Ammon's horn (tissue), 1 donor: ENCODE measurements around the gene NSL1.

ENCODE experiments used
- DNase-seq: peaks from one replicate; pipeline ENCODE4 v3.0.0-alpha.2; 2016; ENCODE audit warnings: low spot score

Gene NSL1

GRCh38 chr1:212703991-212704564, 87.5 kb downstream of the NSL1 start:
- no peak for DNase-seq

- DNase-seq: no peak
Observed at GRCh38 chr1:212702672-212703071, 88.9 kb downstream of the NSL1 start.

DNA sequence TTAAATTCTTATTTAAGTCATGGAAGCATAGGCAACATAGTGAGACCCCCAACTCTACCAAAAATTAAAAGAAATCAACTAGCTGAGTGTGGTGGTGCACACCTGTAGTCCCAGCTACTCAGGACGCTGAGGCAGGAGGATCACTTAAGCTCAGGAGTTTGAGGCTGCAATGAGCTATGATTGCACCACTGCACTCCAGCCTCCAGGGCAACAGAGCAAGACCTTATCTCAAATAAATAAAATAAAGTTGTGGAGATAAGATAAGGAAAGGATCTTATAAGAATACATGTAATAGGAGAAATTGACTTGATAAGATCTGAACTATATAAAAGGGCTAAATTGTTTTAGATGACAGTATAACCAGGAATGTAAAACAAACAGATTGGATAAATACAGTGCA, 89.7 kb downstream of the NSL1 start:
- no peak for DNase-seq

- peak; percentile 77 for DNase-seq
Observed at GRCh38 chr1:212700892-212701819, 90.4 kb downstream of the NSL1 start.

DNA sequence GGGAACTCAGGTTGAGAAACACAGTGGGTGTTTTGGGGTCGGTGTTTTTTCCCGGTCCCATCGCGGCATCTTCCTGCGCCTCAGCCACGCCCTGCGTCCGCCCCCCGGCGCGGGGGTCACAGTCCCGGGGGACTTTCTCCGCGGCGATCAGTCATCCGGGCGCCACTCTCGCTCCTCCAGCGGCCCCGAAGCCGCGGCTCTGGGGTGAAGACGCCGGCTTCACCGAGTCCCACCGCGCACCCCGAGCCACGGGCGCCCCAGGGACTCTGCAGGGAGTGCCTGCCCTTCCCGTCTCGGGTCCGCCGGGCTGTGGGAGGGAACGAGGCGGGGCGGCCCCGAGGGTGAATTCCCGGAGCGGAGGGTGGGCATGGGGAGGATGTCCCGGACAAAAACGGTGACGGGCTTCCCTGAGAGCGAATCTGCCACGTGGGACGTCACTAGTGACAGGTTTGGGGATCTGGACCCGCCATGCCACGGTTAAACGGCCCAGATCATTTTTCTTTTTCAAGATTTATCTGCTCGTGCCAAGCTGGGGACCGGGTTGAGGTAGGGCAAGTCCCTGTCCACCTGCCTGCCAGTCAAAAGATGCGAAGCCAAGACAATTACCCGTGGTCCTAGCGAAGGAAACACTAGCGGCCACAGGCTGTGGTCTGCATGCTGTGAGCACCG, 91.2 kb downstream of the NSL1 start:
- peak; percentile 18 for DNase-seq

DNA sequence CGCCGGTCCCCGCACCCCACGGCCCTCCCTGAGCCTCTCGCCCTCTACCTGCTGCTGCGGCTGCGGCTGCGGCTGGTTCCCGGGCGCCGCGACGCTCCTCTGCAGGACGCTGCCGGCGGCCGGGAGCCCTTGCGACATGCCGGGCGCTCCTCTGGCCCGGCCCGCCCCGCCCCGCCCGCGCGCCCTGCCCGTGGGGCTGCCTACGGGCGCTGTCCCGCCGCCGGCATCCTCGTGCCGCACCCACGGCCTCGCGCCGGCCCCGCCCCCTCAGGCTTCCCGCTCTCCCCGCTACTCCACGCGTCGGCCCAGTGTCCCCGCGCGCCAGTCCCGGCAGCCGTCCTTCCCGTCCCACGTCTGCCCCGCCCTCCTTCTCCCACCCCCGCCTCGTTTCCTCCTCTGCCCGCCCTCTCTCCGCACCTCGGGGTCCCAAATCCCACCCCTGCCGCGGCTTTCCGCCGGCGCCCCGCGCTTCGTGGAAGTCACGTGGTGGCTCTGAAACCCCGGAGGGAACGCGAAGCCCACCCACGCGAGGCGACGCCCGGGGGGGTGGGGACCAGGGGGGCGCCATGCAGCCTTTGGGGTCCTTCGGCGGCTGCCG, 91.9 kb downstream of the NSL1 start, which contains the start of gene BATF3:
BATF3 (minus strand) TSS at position 216 of the 598 bp plus-strand sequence; CDS start at position 138, 78 bp downstream.
- DNase-seq: peak; percentile 25

GRCh38 chr1:212699104-212699624, 92.4 kb downstream of the NSL1 start:
- DNase-seq: peak; percentile 20

DNA sequence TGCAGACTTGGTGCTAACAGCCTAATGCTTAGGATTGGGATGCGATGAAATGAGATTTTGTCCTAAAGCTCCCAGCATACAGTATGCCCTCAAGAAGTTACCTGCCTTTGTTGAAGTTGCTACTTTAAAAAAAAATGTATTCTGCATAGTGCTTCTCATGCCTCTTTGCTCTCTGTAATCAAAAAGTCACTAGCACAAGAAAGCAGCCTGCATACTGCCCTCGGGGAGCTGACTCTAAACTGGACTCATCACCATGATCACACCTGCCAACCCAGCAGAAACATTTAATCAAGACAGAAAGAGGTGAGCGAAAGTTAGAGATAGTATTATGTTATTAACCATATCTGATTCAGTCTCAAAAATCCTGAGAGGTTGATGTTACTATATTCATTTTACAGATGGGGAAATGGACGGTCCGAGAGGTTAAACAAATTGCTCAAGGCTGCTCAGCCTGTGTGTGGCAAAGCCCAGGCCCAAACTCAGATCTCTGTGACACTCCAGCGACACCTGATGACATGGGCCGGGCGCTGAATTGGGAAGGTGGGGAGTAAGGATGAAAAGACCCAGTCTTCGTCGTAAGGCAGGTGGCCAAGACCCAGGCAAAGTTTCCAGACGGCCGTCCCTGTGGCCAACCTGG, 93.0 kb downstream of the NSL1 start:
- DNase-seq: no peak

DNA sequence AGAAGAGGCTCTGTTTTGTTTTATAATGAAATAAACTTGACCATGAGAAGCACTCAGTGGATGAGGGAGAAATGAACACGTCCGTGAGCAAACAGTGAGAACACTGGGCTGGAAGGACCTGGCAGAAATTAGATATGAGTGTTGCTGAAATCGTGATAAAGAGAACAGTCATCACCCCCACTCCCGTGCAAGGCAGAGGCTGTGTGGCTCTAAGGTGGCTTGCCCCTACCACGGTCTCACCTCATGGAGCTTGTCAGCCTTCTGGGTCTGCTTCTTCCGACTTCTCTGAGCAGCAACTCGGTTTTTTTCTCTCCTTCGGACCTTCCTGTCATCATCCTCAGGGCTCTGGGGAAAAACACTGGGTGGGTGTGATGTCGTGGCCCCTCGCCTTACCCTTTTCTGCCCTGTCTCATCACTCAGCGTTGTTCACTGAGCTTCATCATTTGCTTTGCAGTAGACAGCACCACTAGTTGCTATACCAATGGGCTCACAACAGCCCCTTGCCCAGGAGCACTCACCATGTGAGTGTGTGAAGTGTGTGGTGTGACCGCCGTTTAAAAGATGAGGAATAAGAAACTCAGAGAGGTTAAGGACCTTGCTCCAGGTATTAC, 94.8 kb downstream of the NSL1 start:
- no peak for DNase-seq

- DNase-seq: no peak
Observed at GRCh38 chr1:212692774-212693644, 98.6 kb downstream of the NSL1 start.

- DNase-seq: no peak
Observed at GRCh38 chr1:212691561-212692071, 100.0 kb downstream of the NSL1 start.

DNA sequence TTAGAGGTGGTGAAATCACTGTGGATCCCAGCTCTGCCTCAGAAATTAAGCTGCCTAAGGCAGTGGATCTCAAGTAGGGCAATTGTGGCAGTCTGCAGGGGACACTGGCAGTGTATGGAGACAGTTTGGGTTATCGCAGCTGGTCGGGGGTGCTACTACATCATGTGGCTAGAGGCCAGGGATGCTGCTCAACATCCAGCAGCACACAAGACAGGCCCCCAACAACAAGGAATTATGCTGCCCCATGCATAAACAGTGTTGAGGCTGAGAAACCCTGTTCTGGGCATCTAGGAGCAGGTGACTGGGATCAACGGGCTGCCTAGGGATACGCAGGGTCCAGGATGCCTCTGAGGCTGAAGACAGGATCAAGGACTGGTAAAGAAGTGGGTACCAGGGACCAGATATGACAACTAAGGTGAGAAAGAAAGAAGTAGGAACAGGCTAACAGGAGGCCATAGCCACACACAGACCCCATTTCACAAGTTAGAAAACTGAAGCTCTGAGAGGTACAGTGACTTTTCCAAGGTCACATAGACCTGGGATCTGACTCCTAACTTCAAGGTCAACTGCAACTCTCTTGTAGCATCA, 100.7 kb downstream of the NSL1 start:
- no peak for DNase-seq

DNA sequence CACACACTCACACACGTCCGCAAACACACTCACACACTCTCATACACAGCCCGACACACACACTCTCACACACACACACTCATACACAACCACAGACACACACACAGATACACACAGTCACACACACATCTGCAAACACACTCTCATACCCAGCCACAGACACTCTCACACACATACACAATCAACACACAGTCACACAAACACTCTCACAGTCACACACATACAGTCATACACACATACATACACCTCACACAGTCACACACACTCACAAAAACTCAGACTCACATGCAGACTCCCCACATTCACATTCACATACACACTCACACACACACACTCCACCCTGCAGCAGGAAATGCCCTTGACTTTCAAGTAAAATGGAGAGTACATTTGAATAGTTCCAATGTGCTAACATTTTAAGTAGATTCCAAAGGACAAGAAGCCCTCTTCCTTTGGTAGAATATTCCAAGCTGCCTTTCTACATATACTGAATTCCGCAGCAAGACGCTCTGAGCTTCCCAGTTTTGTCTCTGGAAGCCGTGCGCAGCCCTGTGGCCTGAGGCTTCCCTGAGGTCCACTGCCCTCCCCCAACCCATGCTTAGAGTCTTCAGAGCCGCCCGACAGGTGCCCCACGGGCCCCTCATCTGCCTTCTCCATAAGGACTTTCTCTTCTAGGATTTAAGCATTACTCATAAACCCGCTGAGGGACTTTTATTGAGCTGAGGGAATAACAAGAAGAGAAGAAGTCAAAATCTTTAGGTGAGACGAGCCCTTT, 101.6 kb downstream of the NSL1 start:
- DNase-seq: no peak

DNA sequence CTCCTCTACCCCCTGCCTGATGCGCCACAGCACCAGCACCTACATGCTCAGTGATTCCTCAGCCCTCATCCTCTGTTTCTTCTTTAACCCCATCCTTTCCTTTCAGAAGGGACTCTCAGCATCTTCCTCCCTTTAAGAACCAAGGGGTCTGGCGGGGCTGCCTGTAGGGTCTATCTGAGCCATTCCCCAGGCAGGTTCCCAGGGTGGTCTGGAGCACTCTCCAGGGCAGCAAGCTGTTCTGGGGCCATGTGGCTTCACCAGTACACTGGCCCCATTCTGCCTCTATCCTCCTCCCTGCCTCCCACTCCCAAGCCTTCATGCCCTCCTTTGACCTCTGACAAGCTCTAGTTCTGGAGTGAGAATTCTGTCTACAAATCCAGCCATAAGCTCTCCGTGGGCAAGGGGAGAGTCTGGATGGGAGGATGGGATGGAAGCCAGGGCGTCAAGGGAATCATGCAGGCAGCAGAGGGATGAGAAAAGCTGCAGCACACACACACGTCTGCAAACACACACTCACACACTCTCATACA, 102.3 kb downstream of the NSL1 start:
- no peak for DNase-seq

- no peak for DNase-seq
Observed at GRCh38 chr1:212688341-212689047, 103.1 kb downstream of the NSL1 start.

- DNase-seq: no peak
Observed at GRCh38 chr1:212687811-212688210, 103.8 kb downstream of the NSL1 start.

DNA sequence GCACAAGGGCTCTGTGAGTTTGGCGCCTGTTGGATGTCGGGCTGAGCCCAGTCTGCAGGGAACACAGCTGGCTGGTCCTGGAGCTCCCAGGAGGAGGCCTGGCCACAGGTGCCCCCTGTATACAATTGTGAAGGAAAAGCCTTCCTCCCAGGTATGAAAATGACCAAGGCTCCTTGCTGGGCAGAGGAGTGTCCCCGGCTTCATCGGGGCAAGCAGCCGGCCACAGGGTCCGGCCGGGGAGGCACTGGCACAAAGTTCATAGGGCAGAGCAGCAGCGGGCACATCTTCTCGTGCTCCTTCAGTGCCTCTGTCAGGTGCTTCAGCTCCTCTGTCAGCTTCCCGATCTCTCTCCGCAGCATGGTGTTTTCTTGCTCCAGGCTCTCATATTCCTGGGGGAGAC, 105.0 kb downstream of the NSL1 start:
- no peak for DNase-seq

GRCh38 chr1:212686069-212686468, 105.5 kb downstream of the NSL1 start:
- no peak for DNase-seq
